Astrocyte (in vitro differentiated cells and primary cell): Measurements from ENCODE around the gene TGFB1. TPM values are rescaled to one million over a fixed set of nuclear protein-coding genes. Genes with fewer than 3 reads are reported as not detected.

ENCODE experiments used
- DNase-seq: peaks from one replicate; pipeline ENCODE4 v3.0.0-alpha.2; 2010; ENCODE audit warnings: low read depth
- FAIRE-seq: peaks from 2 replicates; lab custom pipeline; 2011; peaks lifted over from hg19 to GRCh38; lab: Jason Lieb, UNC
- H2AFZ ChIP-seq: 2 replicates; pipeline ENCODE4 v1.6.0; 2012; ENCODE audit warnings: low read depth, low read length, inconsistent platforms
- H3K27ac ChIP-seq: 2 replicates; pipeline ENCODE4 v1.5.1; 2011; ENCODE audit warnings: low read depth, low read length, inconsistent platforms
- H3K27me3 ChIP-seq: 2 replicates; pipeline ENCODE4 v1.6.0; 2011; ENCODE audit warnings: low read length, inconsistent platforms; ENCODE audit not compliant: insufficient read depth
- H3K36me3 ChIP-seq: 2 replicates; pipeline ENCODE4 v1.5.1; 2011; ENCODE audit warnings: low read length, inconsistent platforms; ENCODE audit not compliant: insufficient read depth
- H3K4me1 ChIP-seq: 2 replicates; pipeline ENCODE4 v1.5.1; 2011; ENCODE audit warnings: low read length, inconsistent platforms; ENCODE audit not compliant: insufficient read depth
- H3K4me2 ChIP-seq: 2 replicates; pipeline ENCODE4 v1.6.0; 2012; ENCODE audit warnings: low read length, inconsistent platforms
- H3K4me3 ChIP-seq: 2 replicates; pipeline ENCODE4 v1.5.1; 2011; ENCODE audit warnings: low read depth, mild to moderate bottlenecking, low read length, inconsistent platforms; ENCODE audit not compliant: insufficient read depth
- H3K79me2 ChIP-seq: 2 replicates; pipeline ENCODE4 v1.6.0; 2012; ENCODE audit warnings: mild to moderate bottlenecking, low read length, inconsistent platforms; ENCODE audit not compliant: insufficient read depth
- H3K9ac ChIP-seq: 2 replicates; pipeline ENCODE4 v1.6.0; 2012; ENCODE audit warnings: mild to moderate bottlenecking, low read length, inconsistent platforms
- H3K9me3 ChIP-seq: 2 replicates; pipeline ENCODE4 v1.5.1; 2012; ENCODE audit warnings: low read depth, mild to moderate bottlenecking, low read length, inconsistent platforms; ENCODE audit not compliant: insufficient read depth
- H4K20me1 ChIP-seq: 2 replicates; pipeline ENCODE4 v1.6.0; 2012; ENCODE audit warnings: low read length, inconsistent platforms; ENCODE audit not compliant: insufficient read depth
- H3K27ac Mint-ChIP-seq: one replicate; pipeline ENCODE4 v1.8.0; 2021; ENCODE audit warnings: mild to moderate bottlenecking, mixed read lengths; ENCODE audit not compliant: unreplicated experiment
- H3K27me3 Mint-ChIP-seq: one replicate; pipeline ENCODE4 v1.8.0; 2021; ENCODE audit warnings: low read depth, mixed read lengths; ENCODE audit not compliant: unreplicated experiment
- H3K36me3 Mint-ChIP-seq: one replicate; pipeline ENCODE4 v1.8.0; 2021; ENCODE audit warnings: low read depth, mixed read lengths; ENCODE audit not compliant: unreplicated experiment
- H3K4me1 Mint-ChIP-seq: one replicate; pipeline ENCODE4 v1.8.0; 2021; ENCODE audit warnings: low read depth, mixed read lengths; ENCODE audit not compliant: unreplicated experiment
- H3K4me3 Mint-ChIP-seq: one replicate; pipeline ENCODE4 v1.8.0; 2021; ENCODE audit warnings: mild to moderate bottlenecking, moderate library complexity, mixed read lengths; ENCODE audit not compliant: unreplicated experiment
- H3K9me3 Mint-ChIP-seq: one replicate; pipeline ENCODE4 v1.8.0; 2021; ENCODE audit warnings: mild to moderate bottlenecking, mixed read lengths; ENCODE audit not compliant: unreplicated experiment
- EZH2 ChIP-seq: IDR thresholded peaks from 2 replicates; pipeline ENCODE4 v1.6.1; 2012; ENCODE audit warnings: mild to moderate bottlenecking, low read length, inconsistent platforms; ENCODE audit not compliant: insufficient read depth
- total RNA-seq: library from RNA; stranded (reverse); gene quantifications from 2 replicates; pipeline ENCODE4 v1.2.1, GENCODE V29; 2021
- TF ChIP-seq, protein P1 (sequence below): IDR thresholded peaks from 2 replicates; pipeline ENCODE4 v1.5.1; 2011; ENCODE audit warnings: low read depth, mild to moderate bottlenecking, inconsistent platforms, low read length, moderate library complexity; ENCODE audit not compliant: insufficient read depth

The TGFB1 gene
- total RNA-seq, 1 donor from 2014 or later = 155 TPM

DNA sequence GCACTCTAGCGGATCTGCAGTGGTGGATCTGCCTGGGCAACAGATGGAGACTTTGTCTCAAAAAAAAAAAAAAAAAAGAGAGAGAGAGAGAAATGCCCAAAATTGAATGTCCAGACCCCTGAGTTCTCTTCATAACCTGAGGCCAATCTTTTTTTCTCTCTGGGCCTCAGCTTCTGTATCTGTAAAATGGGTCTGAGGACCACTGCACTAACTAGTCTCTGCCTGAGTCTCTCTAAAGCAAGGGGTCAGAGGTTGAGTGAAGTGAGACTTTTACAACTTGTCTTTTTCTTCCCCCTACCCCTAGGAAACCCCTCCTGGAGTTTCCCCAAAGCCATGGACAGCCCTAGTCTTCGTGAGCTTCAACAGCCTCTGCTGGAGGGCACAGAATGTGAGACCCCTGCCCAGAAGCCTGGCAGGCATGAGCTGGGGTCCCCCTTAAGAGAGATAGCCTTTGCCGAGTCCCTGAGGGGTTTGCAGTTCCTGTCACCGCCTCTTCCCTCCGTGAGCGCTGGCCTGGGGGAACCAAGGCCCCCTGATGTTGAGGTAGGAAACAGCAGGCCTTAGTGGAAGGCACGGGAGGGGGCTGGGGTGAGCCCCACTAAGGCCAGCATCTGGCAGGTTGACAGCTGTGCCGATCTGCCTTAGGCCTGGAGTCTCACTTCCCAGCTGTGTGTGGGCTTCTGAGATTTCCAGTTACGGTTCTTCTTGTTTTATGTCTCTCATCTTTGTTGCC lies 24.4 kb upstream of the TGFB1 start:
- Mint-ChIP-seq H3K4me1 (peaks cover 8% of the 10 kb centered on the region), H3K36me3 (peaks cover 8% of the 10 kb centered on the region), H3K9me3 (no peaks in the 10 kb centered on the region), H3K4me3 (no peak overlapping the region), H3K27me3 (no peaks in the 10 kb centered on the region), H3K27ac (no peak overlapping the region)
- H3K9ac ChIP-seq = no peak overlapping the region
- H3K9me3 ChIP-seq = no peaks in the 10 kb centered on the region
- no peak for DNase-seq
- no peak overlapping the region for H3K27ac ChIP-seq
- no peaks in the 10 kb centered on the region for H4K20me1 ChIP-seq
- no peak for FAIRE-seq
- H3K27me3 ChIP-seq = no peaks in the 10 kb centered on the region
- H2AFZ ChIP-seq = no peak overlapping the region
- TF ChIP-seq, protein P1, sequence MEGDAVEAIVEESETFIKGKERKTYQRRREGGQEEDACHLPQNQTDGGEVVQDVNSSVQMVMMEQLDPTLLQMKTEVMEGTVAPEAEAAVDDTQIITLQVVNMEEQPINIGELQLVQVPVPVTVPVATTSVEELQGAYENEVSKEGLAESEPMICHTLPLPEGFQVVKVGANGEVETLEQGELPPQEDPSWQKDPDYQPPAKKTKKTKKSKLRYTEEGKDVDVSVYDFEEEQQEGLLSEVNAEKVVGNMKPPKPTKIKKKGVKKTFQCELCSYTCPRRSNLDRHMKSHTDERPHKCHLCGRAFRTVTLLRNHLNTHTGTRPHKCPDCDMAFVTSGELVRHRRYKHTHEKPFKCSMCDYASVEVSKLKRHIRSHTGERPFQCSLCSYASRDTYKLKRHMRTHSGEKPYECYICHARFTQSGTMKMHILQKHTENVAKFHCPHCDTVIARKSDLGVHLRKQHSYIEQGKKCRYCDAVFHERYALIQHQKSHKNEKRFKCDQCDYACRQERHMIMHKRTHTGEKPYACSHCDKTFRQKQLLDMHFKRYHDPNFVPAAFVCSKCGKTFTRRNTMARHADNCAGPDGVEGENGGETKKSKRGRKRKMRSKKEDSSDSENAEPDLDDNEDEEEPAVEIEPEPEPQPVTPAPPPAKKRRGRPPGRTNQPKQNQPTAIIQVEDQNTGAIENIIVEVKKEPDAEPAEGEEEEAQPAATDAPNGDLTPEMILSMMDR = no peak
- no peak for TF ChIP-seq EZH2
- H3K79me2 ChIP-seq = no peaks in the 10 kb centered on the region
- H3K4me2 ChIP-seq = no peak overlapping the region
- no peaks in the 10 kb centered on the region for H3K36me3 ChIP-seq
- H3K4me1 ChIP-seq = peaks cover 20% of the 10 kb centered on the region
- no peak overlapping the region for H3K4me3 ChIP-seq

DNA sequence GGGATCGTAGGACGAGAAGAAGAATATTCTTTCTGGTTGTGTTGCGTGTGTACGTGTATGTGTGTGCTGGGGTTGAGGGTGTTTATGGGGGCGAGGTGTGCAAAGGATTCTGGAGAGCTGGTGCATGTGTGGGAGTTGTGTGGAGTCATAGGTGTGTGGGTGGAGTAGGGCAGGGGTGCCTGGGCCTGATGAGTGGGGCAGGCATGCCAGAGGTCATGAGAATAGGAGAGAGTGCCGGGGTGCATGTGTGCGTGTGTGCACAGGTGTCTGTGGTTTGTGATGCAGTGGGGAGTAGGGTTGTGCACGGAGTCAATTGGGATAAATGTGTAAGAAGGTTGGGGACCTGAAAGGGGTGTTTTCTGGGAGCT lies 23.3 kb upstream of the TGFB1 start:
- H3K27ac Mint-ChIP-seq = peak overlapping the region; percentile 44
- H3K27me3 Mint-ChIP-seq = no peaks in the 10 kb centered on the region
- no peak for TF ChIP-seq EZH2
- TF ChIP-seq, protein P1 = no peak

More for the DNA sequence above, 23.3 kb upstream of the TGFB1 start:
- Mint-ChIP-seq H3K4me1 (peaks cover 8% of the 10 kb centered on the region), H3K4me3 (peak overlapping the region; percentile 80), H3K9me3 (no peaks in the 10 kb centered on the region), H3K36me3 (peaks cover 5% of the 10 kb centered on the region)
- no peaks in the 10 kb centered on the region for H4K20me1 ChIP-seq
- peaks cover 20% of the 10 kb centered on the region for H3K4me1 ChIP-seq
- H3K4me2 ChIP-seq = peak overlapping the region; percentile 84
- DNase-seq = no peak
- no peaks in the 10 kb centered on the region for H3K36me3 ChIP-seq
- no peak overlapping the region for H3K27ac ChIP-seq
- no peak for FAIRE-seq
- peak overlapping the region; percentile 74 for H3K9ac ChIP-seq
- H3K4me3 ChIP-seq = peak overlapping the region; percentile 64
- H2AFZ ChIP-seq = peak overlapping the region; percentile 94
- no peaks in the 10 kb centered on the region for H3K9me3 ChIP-seq
- H3K27me3 ChIP-seq = no peaks in the 10 kb centered on the region
- H3K79me2 ChIP-seq = no peaks in the 10 kb centered on the region
